Upper lobe of left lung (tissue), 4 donors: Measurements from ENCODE around the gene ATP6V0E1.

Experiments
- CTCF ChIP-seq, 6 experiments: fragments of 450-650 bp in 4 of 6; fragments of 200-600 bp in 2 of 6; sonication (generic) in 2 of 6; IDR thresholded peaks; one replicate each; pipeline ENCODE4 v1.5.1; 2016 to 2019; ENCODE audit warnings: antibody characterized with exemption in 6 of 6
- POLR2AphosphoS5 ChIP-seq, 2 donors: sonication (generic); formaldehyde crosslinking; IDR thresholded peaks; one replicate each; pipeline ENCODE4 v1.5.1; 2017; ENCODE audit warnings: antibody characterized with exemption in 2 of 2

GRCh38 chr5:172956228-172956627, 27.3 kb upstream of the ATP6V0E1 start:
- TF ChIP-seq CTCF (IDR thresholded peaks at IDR 0.05) (no peak), POLR2AphosphoS5 (IDR thresholded peaks at IDR 0.05) (no peak)
